ENCODE results near the gene FLNB.
"Not testable (repeated sequence)": the region's sequence is repeated elsewhere in the genome, so short reads cannot be mapped to it uniquely, and the experiment has no call there.

DNA sequence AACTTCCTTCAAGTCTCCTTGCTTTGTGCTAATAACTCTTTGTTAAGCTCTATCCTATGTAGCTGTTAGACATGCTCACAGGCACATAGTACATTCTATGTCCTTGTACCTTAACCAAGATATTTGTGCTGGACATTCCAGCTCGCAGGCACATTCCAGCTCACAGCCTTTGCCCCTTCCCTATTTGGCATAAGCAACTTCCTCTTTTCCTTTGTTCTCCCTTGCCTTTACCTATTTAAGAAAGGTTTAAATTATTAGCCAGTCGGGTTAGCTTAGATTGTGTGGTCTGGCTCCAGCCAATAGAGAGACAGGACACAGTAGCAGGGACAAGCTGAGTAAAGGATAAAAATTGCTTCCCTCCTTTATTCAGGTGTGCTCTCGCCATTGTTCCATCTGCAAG, 193.2 kb downstream of the FLNB start:
- TF ChIP-seq, protein P1, sequence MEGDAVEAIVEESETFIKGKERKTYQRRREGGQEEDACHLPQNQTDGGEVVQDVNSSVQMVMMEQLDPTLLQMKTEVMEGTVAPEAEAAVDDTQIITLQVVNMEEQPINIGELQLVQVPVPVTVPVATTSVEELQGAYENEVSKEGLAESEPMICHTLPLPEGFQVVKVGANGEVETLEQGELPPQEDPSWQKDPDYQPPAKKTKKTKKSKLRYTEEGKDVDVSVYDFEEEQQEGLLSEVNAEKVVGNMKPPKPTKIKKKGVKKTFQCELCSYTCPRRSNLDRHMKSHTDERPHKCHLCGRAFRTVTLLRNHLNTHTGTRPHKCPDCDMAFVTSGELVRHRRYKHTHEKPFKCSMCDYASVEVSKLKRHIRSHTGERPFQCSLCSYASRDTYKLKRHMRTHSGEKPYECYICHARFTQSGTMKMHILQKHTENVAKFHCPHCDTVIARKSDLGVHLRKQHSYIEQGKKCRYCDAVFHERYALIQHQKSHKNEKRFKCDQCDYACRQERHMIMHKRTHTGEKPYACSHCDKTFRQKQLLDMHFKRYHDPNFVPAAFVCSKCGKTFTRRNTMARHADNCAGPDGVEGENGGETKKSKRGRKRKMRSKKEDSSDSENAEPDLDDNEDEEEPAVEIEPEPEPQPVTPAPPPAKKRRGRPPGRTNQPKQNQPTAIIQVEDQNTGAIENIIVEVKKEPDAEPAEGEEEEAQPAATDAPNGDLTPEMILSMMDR (IDR thresholded peaks at IDR 0.05), result not testable (repeated sequence)
- TF ChIP-seq POLR2A (IDR thresholded peaks at IDR 0.05), result not testable (repeated sequence)
